NCI-H774 (cell line): ENCODE data around the gene KAT8.
A peak's percentile ranks its signal among the peaks of the same experiment; 100 is the strongest.
"Not testable (repeated sequence)": the region's sequence is repeated elsewhere in the genome, so short reads cannot be mapped to it uniquely, and the experiment has no call there.

Experiments used
- DNase-seq: peaks from one replicate; lab custom pipeline; 2025; lab: John Stamatoyannopoulos, UW

The KAT8 gene

GRCh38 chr16:31131841-31132271, 14.4 kb downstream of the KAT8 start:
- no peak for DNase-seq

GRCh38 chr16:31132303-31132979, 15.0 kb downstream of the KAT8 start:
- DNase-seq: no peak

- no peak for DNase-seq
Measured at GRCh38 chr16:31133046-31133501, 15.6 kb downstream of the KAT8 start.

- no peak for DNase-seq
Measured at GRCh38 chr16:31134091-31134571, 16.7 kb downstream of the KAT8 start.

- DNase-seq: no peak
Measured at GRCh38 chr16:31134625-31135534, 17.4 kb downstream of the KAT8 start.

GRCh38 chr16:31135535-31136286, 18.2 kb downstream of the KAT8 start, which contains the start of gene PRSS8:
PRSS8 (minus strand) TSS chr16:31135727; CDS start chr16:31135498, 229 bp downstream.
- DNase-seq: peak; percentile 28

- DNase-seq: no peak
Measured at GRCh38 chr16:31136287-31136662, 18.8 kb downstream of the KAT8 start.

- not testable (repeated sequence) for DNase-seq
Measured at GRCh38 chr16:31136822-31137499, 19.5 kb downstream of the KAT8 start.

- DNase-seq: no peak
Measured at GRCh38 chr16:31138621-31139578, 21.4 kb downstream of the KAT8 start.

- DNase-seq: not testable (repeated sequence)
Measured at GRCh38 chr16:31141071-31141469, 23.6 kb downstream of the KAT8 start.

- no peak for DNase-seq
Measured at GRCh38 chr16:31141489-31142108, 24.1 kb downstream of the KAT8 start.

GRCh38 chr16:31142109-31143010, 24.9 kb downstream of the KAT8 start:
- peak; percentile 98 for DNase-seq

GRCh38 chr16:31143011-31143693, 25.7 kb downstream of the KAT8 start:
- no peak for DNase-seq

GRCh38 chr16:31143694-31144148, 26.3 kb downstream of the KAT8 start:
- no peak for DNase-seq

- not testable (repeated sequence) for DNase-seq
Measured at GRCh38 chr16:31144418-31144817, 27.0 kb downstream of the KAT8 start.

- DNase-seq: no peak
Measured at GRCh38 chr16:31145398-31145990, 28.0 kb downstream of the KAT8 start.

- DNase-seq: no peak
Measured at GRCh38 chr16:31147574-31147973, 30.1 kb downstream of the KAT8 start.

- peak; percentile 24 for DNase-seq
Measured at GRCh38 chr16:31148281-31148728, 30.8 kb downstream of the KAT8 start.
